ENCODE results near the gene NDUFB10.
"Not testable (repeated sequence)": the region's sequence is repeated elsewhere in the genome, so short reads cannot be mapped to it uniquely, and the experiment has no call there.

Gene NDUFB10

GRCh38 chr16:1919327-1919998 is 39.9 kb upstream of the NDUFB10 start:
- TF ChIP-seq EZH2 (IDR thresholded peaks at IDR 0.05; ENCODE audit: borderline replicate concordance, low read length) (no peak), CTCF (IDR thresholded peaks at IDR 0.05; ENCODE audit: low read length) (no peak)
- Histone ChIP-seq H3K9me3 (ENCODE audit: low read length) (no peaks in the 10 kb centered on the region), H3K27ac (ENCODE audit: low read depth, low read length, poor library complexity, severe bottlenecking) (no peak overlapping the region), H2AFZ (ENCODE audit: low read length) (no peak overlapping the region), H3K4me3 (ENCODE audit: low read depth, low read length, poor library complexity, severe bottlenecking) (no peak overlapping the region), H3F3A (ENCODE audit: insufficient read depth, low read length) (no peaks in the 10 kb centered on the region), H3K9ac (ENCODE audit: low read length) (no peak overlapping the region), H4K20me1 (ENCODE audit: insufficient read depth, low read length) (no peaks in the 10 kb centered on the region), H3K36me3 (ENCODE audit: insufficient read depth, low read length) (no peaks in the 10 kb centered on the region), H3K9me2 (ENCODE audit: low read depth, low read length) (no peaks in the 10 kb centered on the region), H3K4me2 (ENCODE audit: low read length) (no peak overlapping the region), H3K4me1 (ENCODE audit: insufficient read depth, low read length, severe bottlenecking) (no peaks in the 10 kb centered on the region), H3K79me2 (ENCODE audit: insufficient read depth, low read length) (no peaks in the 10 kb centered on the region), H3K27me3 (ENCODE audit: insufficient read depth, low read length) (peaks cover 3% of the 10 kb centered on the region; the same call in 1 of the 2 replicates)

GRCh38 chr16:1920122-1920521 is 39.2 kb upstream of the NDUFB10 start:
- H3K9me2 ChIP-seq (ENCODE audit: low read depth, low read length); H3K27me3 ChIP-seq (ENCODE audit: insufficient read depth, low read length): not testable (repeated sequence)

GRCh38 chr16:1920727-1921171 is 38.6 kb upstream of the NDUFB10 start:
- no peak overlapping the region for H3K27ac ChIP-seq (ENCODE audit: low read depth, low read length, poor library complexity, severe bottlenecking)

More at GRCh38 chr16:1920122-1920521, 39.2 kb upstream of the NDUFB10 start:
- H2AFZ ChIP-seq (ENCODE audit: low read length); H4K20me1 ChIP-seq (ENCODE audit: insufficient read depth, low read length); H3K9me3 ChIP-seq (ENCODE audit: low read length); H3K4me1 ChIP-seq (ENCODE audit: insufficient read depth, low read length, severe bottlenecking); H3K9ac ChIP-seq (ENCODE audit: low read length); H3K4me2 ChIP-seq (ENCODE audit: low read length); H3K27ac ChIP-seq (ENCODE audit: low read depth, low read length, poor library complexity, severe bottlenecking); H3K79me2 ChIP-seq (ENCODE audit: insufficient read depth, low read length); H3K4me3 ChIP-seq (ENCODE audit: low read depth, low read length, poor library complexity, severe bottlenecking); H3F3A ChIP-seq (ENCODE audit: insufficient read depth, low read length); H3K36me3 ChIP-seq (ENCODE audit: insufficient read depth, low read length): not testable (repeated sequence)

More at GRCh38 chr16:1920727-1921171, 38.6 kb upstream of the NDUFB10 start:
- no peaks in the 10 kb centered on the region for H3K4me1 ChIP-seq (ENCODE audit: insufficient read depth, low read length, severe bottlenecking)
- no peak for TF ChIP-seq CTCF (IDR thresholded peaks at IDR 0.05; ENCODE audit: low read length)
- no peak overlapping the region for H3K9ac ChIP-seq (ENCODE audit: low read length)
- no peaks in the 10 kb centered on the region for H3F3A ChIP-seq (ENCODE audit: insufficient read depth, low read length)
- H3K79me2 ChIP-seq (ENCODE audit: insufficient read depth, low read length), result no peaks in the 10 kb centered on the region
- no peak overlapping the region for H3K4me2 ChIP-seq (ENCODE audit: low read length)
- no peak overlapping the region for H3K4me3 ChIP-seq (ENCODE audit: low read depth, low read length, poor library complexity, severe bottlenecking)
- H3K9me2 ChIP-seq (ENCODE audit: low read depth, low read length), result no peaks in the 10 kb centered on the region
- no peaks in the 10 kb centered on the region for H4K20me1 ChIP-seq (ENCODE audit: insufficient read depth, low read length)
- H2AFZ ChIP-seq (ENCODE audit: low read length), result no peak overlapping the region
- no peaks in the 10 kb centered on the region; the same call in 1 of the 2 replicates for H3K27me3 ChIP-seq (ENCODE audit: insufficient read depth, low read length)
- H3K36me3 ChIP-seq (ENCODE audit: insufficient read depth, low read length), result no peaks in the 10 kb centered on the region
- H3K9me3 ChIP-seq (ENCODE audit: low read length), result no peaks in the 10 kb centered on the region
